ENCODE measurements around the gene KRT82.

DNA sequence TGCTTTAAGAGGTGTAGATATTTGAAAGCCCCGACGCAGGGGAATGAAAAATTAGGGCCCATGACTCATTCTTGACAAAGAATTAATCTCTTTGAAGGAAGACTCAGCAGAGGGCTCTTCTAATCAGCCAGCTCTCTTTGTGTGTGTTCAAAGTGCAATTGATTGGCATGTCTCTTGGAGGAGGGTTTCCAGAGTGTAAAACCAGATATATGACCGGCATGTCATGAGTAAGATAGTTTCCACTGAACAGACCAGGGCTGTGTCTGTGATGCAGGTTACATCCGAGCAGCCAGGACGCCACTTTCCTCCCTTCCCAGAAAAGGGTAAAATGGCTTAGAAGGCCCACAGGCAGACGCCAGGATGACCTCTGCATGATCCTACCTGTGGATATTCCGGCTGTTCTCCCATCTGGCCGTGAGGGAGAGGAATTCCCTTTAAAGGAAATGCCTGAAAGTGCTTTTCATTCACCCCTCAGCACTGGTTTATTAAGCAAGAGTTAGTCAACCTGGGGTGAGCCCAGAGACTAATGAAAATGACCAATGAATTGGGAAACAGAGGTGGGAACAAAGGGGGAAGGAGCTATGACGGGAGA is 35.3 kb upstream of the KRT82 start:
- TF ChIP-seq, protein P1, sequence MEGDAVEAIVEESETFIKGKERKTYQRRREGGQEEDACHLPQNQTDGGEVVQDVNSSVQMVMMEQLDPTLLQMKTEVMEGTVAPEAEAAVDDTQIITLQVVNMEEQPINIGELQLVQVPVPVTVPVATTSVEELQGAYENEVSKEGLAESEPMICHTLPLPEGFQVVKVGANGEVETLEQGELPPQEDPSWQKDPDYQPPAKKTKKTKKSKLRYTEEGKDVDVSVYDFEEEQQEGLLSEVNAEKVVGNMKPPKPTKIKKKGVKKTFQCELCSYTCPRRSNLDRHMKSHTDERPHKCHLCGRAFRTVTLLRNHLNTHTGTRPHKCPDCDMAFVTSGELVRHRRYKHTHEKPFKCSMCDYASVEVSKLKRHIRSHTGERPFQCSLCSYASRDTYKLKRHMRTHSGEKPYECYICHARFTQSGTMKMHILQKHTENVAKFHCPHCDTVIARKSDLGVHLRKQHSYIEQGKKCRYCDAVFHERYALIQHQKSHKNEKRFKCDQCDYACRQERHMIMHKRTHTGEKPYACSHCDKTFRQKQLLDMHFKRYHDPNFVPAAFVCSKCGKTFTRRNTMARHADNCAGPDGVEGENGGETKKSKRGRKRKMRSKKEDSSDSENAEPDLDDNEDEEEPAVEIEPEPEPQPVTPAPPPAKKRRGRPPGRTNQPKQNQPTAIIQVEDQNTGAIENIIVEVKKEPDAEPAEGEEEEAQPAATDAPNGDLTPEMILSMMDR (IDR thresholded peaks at IDR 0.05; ENCODE audit: control extremely low read depth in 1 of 3, insufficient read depth in 1 of 3, low read depth in 1 of 3, low read length in 3 of 3): no peak
- no peak for TF ChIP-seq BCL11A (IDR thresholded peaks at IDR 0.05; ENCODE audit: low read depth in 2 of 2, low read length in 2 of 2)
- TF ChIP-seq POLR2A (IDR thresholded peaks at IDR 0.05; ENCODE audit: control extremely low read depth in 1 of 2, low read depth in 2 of 2, low read length in 2 of 2): no peak
- no peak for TF ChIP-seq TAF1 (IDR thresholded peaks at IDR 0.05; ENCODE audit: low read depth, low read length)
- TF ChIP-seq POLR2AphosphoS5 (IDR thresholded peaks at IDR 0.05; ENCODE audit: low read depth, low read length): no peak
- no peak for TF ChIP-seq YY1 (IDR thresholded peaks at IDR 0.05; ENCODE audit: low read depth, low read length)
- no peak for TF ChIP-seq EP300 (IDR thresholded peaks at IDR 0.05; ENCODE audit: borderline replicate concordance in 1 of 2, low read depth in 2 of 2, low read length in 2 of 2)
- TF ChIP-seq SIN3A (conservative IDR thresholded peaks at IDR 0.05 in 1 of 2, IDR thresholded peaks at IDR 0.05 in 1 of 2; ENCODE audit: low read depth in 1 of 2, low read length in 2 of 2): no peak
- TF ChIP-seq CEBPB (IDR thresholded peaks at IDR 0.05; ENCODE audit: low read depth, low read length): no peak
- no peak for TF ChIP-seq GABPA (IDR thresholded peaks at IDR 0.05; ENCODE audit: borderline replicate concordance, insufficient read depth, low read length)
- TF ChIP-seq CREB1 (IDR thresholded peaks at IDR 0.05): no peak
- no peak for TF ChIP-seq NRF1 (IDR thresholded peaks at IDR 0.05; ENCODE audit: low read depth, low read length)
- no peak for TF ChIP-seq TBP (IDR thresholded peaks at IDR 0.05; ENCODE audit: low read depth, low read length)
